ENCODE measurements around the gene RAI1.

RAI1 gene

DNA sequence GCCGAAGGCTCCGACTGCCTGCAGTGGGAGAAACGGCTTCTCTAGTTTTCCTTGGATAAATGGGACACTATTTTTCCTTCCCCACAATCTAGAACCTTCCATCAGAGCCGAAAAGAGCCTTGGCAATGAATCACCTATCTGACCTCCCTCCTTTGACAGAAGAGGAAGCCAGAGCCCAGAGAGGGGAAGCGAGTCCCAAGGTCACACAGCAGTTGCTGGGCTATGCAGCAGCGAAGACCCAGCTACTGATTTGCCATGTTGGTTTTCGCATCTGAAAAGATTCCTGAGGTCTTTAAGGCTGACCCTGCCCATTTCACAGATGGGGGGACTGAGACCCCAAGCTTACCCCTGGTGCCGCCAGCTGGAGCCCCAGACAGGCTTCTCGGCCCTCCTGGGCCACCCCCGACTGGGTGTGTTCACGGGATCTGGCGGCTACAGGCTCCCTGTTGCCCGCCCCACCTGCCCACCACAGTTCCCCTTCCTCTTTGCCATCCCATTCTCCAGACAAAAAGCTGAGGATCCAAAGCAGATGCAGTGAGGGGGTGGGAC, 45.9 kb downstream of the RAI1 start:
- TF ChIP-seq, protein P1, sequence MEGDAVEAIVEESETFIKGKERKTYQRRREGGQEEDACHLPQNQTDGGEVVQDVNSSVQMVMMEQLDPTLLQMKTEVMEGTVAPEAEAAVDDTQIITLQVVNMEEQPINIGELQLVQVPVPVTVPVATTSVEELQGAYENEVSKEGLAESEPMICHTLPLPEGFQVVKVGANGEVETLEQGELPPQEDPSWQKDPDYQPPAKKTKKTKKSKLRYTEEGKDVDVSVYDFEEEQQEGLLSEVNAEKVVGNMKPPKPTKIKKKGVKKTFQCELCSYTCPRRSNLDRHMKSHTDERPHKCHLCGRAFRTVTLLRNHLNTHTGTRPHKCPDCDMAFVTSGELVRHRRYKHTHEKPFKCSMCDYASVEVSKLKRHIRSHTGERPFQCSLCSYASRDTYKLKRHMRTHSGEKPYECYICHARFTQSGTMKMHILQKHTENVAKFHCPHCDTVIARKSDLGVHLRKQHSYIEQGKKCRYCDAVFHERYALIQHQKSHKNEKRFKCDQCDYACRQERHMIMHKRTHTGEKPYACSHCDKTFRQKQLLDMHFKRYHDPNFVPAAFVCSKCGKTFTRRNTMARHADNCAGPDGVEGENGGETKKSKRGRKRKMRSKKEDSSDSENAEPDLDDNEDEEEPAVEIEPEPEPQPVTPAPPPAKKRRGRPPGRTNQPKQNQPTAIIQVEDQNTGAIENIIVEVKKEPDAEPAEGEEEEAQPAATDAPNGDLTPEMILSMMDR (IDR thresholded peaks at IDR 0.05; ENCODE audit: unreplicated experiment in 3 of 3), result no peak
- Mint-ChIP-seq H3K4me3 (peak overlapping the region in 2 of 3 experiments; percentile 77 to 87), H3K27me3 (ENCODE audit: low read depth) (no peaks in the 10 kb centered on the region), H3K36me3 (ENCODE audit: low read depth) (no peaks in the 10 kb centered on the region), H3K9me3 (no peaks in the 10 kb centered on the region), H3K4me1 (peaks cover 31% of the 10 kb centered on the region), H3K27ac (peak overlapping the region in 1 of 3 experiments; percentile 62)

DNA sequence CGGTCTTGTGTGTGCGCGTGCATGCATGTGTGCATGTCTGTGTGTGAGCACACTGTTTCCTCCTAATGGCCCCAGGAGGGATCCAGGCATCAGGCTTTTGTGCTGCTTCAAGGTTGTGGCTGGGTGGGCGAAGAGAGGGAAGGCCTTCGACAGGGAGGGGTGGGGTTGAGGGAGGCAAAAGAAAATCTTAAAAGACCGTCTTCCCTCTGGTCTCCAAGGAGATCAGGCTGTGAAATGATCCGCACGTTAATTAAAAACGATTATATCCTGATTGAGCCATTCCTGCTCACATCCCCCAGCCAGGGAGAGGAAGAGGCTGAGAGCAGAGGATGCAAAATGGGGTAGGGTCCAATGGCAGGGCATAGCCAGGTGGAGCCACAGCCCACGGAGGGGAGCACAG, 46.9 kb downstream of the RAI1 start:
- Mint-ChIP-seq H3K27me3 (ENCODE audit: low read depth) (no peaks in the 10 kb centered on the region), H3K27ac (no peak overlapping the region), H3K9me3 (no peaks in the 10 kb centered on the region), H3K4me3 (peak overlapping the region in 2 of 3 experiments; percentile 31 to 55), H3K4me1 (peaks cover 22% of the 10 kb centered on the region), H3K36me3 (ENCODE audit: low read depth) (no peaks in the 10 kb centered on the region)
- TF ChIP-seq, protein P1 (IDR thresholded peaks at IDR 0.05; ENCODE audit: unreplicated experiment in 3 of 3), result no peak

DNA sequence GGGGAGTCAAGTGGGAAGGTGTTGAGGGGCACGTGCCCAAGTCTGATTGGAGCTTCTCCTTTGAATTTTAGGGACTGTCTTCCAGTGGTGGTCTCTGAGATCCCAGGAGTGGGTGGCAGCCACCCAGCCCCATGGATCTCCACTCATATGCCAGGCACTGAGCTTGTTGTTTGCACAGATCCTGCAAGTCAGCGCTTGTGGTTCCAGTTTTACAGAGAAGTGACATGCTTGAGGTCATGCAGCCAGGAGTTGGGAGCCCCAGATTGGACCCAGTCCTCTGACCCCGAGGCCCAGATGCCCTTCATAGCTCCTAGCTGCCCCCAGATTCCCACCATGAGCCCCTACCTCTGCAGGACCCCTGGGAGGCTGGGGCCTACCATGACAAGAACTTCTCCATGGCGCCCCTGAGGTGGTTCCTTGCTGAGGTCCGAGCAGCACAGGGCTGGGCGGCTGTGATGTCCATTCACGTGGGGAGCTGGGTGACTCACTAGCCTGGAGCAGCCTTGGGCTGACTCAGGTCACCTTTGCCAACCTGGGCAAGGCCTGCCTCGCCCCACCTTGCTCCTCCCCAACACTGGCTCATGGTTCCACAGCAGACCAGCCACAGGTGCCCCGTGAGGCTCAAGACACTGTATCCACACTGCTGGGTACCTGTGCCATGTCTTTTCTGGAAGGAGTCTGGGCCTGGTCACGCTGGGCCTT, 47.4 kb downstream of the RAI1 start:
- peaks cover 20% of the 10 kb centered on the region for H3K4me1 Mint-ChIP-seq

DNA sequence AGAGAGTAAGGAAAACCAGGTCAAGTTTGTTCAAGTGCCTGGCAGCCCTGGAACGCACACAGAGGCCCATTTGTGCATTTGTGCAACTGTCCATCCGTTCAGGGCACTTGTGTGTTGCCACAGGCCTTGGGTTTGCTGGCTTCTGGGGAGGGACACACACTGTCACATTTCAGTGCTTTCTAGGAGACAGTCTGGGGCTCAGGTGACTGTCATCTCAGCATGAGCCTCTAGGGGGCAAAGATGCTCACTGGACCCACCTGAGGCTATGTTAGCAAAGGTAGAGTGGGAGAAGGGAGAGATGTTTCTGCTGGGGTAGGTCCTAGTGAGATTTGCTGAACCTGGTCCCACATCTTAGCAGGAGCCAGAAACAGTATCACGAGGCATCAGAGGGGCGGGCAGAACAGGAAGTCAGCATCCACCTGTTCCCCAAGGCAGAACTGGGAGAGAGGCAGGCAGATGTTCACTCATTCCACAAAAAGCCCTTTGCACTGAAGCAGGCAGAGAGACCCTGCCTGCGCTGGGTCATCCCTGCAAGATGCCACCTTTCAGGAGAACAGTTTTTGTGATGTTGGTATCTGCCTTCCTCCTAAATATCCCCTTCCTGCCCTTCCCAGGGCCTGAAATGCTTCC, 48.5 kb downstream of the RAI1 start:
- H3K27ac Mint-ChIP-seq, result no peak overlapping the region
- H3K4me1 Mint-ChIP-seq, result peaks cover 20% of the 10 kb centered on the region
- H3K9me3 Mint-ChIP-seq, result no peaks in the 10 kb centered on the region
- H3K4me3 Mint-ChIP-seq, result no peak overlapping the region
- no peaks in the 10 kb centered on the region for H3K36me3 Mint-ChIP-seq (ENCODE audit: low read depth)
- H3K27me3 Mint-ChIP-seq (ENCODE audit: low read depth), result peaks cover 4% of the 10 kb centered on the region
- TF ChIP-seq, protein P1 (IDR thresholded peaks at IDR 0.05; ENCODE audit: unreplicated experiment in 3 of 3), result peak; percentile 55 to 63 (median 57)

More for the DNA sequence above, 47.4 kb downstream of the RAI1 start:
- H3K4me3 Mint-ChIP-seq, result no peak overlapping the region
- no peaks in the 10 kb centered on the region for H3K27me3 Mint-ChIP-seq (ENCODE audit: low read depth)
- TF ChIP-seq, protein P1 (IDR thresholded peaks at IDR 0.05; ENCODE audit: unreplicated experiment in 3 of 3), result no peak
- H3K36me3 Mint-ChIP-seq (ENCODE audit: low read depth), result no peaks in the 10 kb centered on the region
- no peaks in the 10 kb centered on the region for H3K9me3 Mint-ChIP-seq
- no peak overlapping the region for H3K27ac Mint-ChIP-seq

DNA sequence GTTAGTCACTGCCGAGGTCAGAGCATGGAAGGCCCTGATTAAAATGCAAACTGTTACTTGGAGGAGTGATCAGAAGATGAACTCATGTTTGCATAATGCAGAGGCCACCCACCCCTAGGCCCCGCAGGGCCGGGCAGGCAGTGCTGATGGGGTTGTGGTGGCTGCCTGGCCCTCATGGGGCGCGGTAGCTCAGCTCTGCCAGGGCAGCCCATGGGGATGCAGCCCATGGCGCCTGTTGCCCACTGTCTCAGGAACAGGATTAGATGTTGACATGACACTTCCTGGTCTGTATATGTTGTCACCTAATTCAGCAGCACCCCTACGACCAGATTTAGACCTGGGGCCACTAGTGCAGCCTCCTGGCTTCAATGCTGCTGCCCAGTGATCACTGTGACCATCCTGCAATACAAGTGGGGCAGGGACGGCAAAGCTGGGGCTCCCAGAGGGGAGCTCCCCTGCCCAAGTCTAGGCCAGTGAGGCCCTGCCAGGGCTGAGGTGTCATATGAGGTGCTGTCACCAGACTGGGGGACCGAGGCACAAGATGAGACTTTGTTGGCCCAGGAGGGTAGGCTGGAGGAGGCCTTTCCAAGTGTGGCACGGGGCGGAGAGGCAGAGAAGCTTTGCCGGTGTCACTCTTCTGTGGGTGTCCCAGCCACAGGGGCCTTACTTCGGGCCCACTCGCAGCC, 49.1 kb downstream of the RAI1 start:
- H3K36me3 Mint-ChIP-seq (ENCODE audit: low read depth), result no peaks in the 10 kb centered on the region
- H3K27ac Mint-ChIP-seq, result no peak overlapping the region
- TF ChIP-seq, protein P1 (IDR thresholded peaks at IDR 0.05; ENCODE audit: unreplicated experiment in 3 of 3), result no peak
- no peak overlapping the region for H3K4me3 Mint-ChIP-seq
- H3K27me3 Mint-ChIP-seq (ENCODE audit: low read depth), result peaks cover 4% of the 10 kb centered on the region
- H3K4me1 Mint-ChIP-seq, result peaks cover 16% of the 10 kb centered on the region
- H3K9me3 Mint-ChIP-seq, result no peaks in the 10 kb centered on the region

Data from nephron (organoid).